Measurements from ENCODE around the gene OR1F1.

GRCh38 chr16:3161235-3162018 is 26.6 kb upstream of the OR1F1 start:
- TF ChIP-seq, protein P1, sequence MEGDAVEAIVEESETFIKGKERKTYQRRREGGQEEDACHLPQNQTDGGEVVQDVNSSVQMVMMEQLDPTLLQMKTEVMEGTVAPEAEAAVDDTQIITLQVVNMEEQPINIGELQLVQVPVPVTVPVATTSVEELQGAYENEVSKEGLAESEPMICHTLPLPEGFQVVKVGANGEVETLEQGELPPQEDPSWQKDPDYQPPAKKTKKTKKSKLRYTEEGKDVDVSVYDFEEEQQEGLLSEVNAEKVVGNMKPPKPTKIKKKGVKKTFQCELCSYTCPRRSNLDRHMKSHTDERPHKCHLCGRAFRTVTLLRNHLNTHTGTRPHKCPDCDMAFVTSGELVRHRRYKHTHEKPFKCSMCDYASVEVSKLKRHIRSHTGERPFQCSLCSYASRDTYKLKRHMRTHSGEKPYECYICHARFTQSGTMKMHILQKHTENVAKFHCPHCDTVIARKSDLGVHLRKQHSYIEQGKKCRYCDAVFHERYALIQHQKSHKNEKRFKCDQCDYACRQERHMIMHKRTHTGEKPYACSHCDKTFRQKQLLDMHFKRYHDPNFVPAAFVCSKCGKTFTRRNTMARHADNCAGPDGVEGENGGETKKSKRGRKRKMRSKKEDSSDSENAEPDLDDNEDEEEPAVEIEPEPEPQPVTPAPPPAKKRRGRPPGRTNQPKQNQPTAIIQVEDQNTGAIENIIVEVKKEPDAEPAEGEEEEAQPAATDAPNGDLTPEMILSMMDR (IDR thresholded peaks at IDR 0.05; ENCODE audit: insufficient read depth, low read depth, low read length) = no peak
- no peak for TF ChIP-seq EZH2 (IDR thresholded peaks at IDR 0.05; ENCODE audit: insufficient read depth, low read length)

Measured in astrocyte (in vitro differentiated cells and primary cell).